ENCODE data around the gene RBM10.

The RBM10 gene

DNA sequence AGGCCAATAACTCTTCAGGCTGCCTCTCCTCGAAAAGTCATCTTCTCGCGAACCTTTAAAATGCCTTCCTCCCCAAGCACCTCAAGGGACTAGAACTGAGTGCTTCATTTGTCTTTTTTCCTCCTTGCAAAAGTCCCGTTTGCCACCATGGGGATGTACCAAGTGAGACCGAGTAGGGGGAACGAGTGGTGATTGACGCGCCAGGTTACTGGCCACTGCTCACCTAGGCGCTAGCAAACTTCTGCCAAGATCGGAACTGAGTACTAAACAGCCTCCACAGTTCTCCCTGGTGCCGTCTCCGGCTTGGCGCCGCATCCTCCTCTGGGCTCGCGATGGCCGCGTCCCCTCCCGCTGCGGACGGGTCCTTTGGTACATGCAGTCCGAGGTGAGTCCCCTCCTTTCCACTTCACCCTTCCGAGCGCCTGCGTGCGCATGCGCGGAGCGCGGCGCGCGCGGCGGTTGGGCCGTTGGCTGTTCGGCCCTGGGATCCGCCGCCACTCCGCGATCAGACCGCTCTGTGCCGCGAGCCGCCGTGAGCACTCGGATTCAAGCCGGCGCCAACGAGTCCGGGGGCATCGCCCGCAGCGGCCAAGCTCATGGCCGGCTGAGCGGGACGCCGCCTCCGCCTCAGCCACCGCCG, 73.4 kb downstream of the RBM10 start, which contains the start of gene CDK16:
TSS of gene CDK16 (plus strand) at position 402 of the 640 bp plus-strand sequence. CDS start 4,877 bp downstream, outside the sequence.
- peak; percentile 88 for DNase-seq (ENCODE audit: low spot score)
- TF ChIP-seq, protein P1, sequence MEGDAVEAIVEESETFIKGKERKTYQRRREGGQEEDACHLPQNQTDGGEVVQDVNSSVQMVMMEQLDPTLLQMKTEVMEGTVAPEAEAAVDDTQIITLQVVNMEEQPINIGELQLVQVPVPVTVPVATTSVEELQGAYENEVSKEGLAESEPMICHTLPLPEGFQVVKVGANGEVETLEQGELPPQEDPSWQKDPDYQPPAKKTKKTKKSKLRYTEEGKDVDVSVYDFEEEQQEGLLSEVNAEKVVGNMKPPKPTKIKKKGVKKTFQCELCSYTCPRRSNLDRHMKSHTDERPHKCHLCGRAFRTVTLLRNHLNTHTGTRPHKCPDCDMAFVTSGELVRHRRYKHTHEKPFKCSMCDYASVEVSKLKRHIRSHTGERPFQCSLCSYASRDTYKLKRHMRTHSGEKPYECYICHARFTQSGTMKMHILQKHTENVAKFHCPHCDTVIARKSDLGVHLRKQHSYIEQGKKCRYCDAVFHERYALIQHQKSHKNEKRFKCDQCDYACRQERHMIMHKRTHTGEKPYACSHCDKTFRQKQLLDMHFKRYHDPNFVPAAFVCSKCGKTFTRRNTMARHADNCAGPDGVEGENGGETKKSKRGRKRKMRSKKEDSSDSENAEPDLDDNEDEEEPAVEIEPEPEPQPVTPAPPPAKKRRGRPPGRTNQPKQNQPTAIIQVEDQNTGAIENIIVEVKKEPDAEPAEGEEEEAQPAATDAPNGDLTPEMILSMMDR (IDR thresholded peaks at IDR 0.05; ENCODE audit: extremely low read depth, missing control alignments) = no peak

DNA sequence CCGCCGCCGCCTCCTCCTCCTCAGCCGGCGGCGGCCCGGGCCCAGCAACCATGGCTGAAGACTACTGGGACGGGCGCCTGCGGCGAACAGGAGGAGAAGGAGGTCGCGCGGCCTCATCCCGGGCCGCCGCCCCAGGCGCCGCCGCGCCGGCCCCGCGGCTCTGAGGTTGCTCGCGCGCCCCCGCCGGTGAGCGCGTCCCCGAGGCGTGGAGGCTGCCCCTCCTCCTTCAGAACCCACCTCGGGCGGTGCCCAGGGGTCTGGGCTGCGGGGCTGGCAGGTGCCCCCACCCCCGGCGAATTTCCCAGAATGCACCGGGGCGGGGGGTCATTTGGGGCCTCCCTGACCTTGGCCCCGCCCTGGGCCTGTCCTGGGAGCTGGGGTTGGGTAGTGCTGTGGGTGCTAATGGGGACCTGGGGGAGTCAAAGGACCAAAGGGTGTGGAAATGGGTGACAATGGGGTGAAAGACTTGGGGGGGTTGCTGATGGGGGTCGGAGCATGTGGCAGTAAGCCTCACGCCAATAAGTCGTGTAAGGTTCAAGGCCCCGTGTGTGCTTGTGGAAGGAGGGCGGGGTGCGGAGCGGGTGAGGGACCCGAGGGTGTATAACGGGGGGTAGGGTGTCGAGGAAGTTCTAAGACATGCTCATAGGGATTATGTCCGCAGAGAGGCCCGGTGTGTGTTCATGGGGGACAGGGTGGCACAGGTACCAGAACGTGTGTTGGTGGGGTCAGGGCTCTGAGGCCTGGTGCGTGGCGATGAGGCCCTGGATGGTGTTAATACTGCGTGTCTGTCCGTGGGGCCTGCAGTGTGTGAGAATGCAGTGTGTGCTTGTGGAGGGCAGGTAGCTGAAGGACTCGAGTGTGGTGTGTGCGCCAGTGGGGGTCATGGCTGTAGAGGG, 74.1 kb downstream of the RBM10 start:
- TF ChIP-seq, protein P1 (IDR thresholded peaks at IDR 0.05; ENCODE audit: extremely low read depth, missing control alignments) = no peak
- peak; percentile 31 for DNase-seq (ENCODE audit: low spot score)

DNA sequence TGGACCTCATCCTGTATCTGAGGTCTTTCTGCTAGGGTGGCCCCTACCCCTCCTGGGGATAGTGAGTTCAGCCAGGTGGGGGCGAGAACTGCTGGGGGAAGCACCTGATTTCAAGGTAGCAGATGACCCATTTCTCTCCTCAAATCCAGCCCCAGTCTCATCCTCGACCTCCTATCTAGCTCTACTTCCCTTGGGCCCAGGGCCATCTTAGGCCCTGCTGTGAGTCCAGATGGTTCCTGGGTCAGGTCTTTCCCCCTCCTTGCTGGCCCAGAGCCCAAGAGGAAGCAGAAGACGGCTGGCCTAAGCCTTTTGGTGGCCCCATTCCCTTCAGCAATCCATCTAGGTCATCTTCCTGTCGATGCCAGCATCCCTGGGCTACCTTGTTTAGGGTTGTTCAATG, 76.7 kb downstream of the RBM10 start:
- TF ChIP-seq, protein P1 (IDR thresholded peaks at IDR 0.05; ENCODE audit: extremely low read depth, missing control alignments) = no peak
- no peak for DNase-seq (ENCODE audit: low spot score)

DNA sequence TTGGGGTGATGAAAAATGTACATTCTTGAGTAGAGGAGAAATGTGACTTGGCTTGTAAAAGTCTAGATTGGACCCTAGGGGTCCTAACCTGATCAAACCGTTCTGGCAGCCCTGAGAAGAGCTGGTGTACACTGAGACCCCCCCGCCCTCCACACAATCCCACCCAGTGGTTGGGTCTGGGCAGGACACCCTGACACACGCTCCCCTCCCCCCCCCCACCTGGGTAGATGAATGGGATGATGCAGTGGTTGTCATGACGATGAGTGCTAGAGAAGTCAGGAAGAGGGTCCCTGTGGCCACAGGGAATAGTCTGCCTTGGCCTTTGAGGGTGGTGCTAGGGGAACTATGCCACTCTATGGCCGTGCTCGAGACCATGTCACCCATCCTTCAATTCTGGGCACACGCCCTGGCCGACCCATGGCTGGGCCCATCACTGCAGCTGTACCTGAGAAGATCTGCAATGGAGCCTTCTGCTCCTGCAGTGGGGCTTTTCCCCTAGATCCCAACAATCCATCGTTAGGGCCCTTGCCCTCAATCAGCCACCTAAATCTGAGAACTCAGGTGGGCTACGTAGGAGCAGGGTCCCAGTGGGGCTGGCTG, 77.8 kb downstream of the RBM10 start:
- DNase-seq (ENCODE audit: low spot score) = no peak
- TF ChIP-seq, protein P1 (IDR thresholded peaks at IDR 0.05; ENCODE audit: extremely low read depth, missing control alignments) = no peak

DNA sequence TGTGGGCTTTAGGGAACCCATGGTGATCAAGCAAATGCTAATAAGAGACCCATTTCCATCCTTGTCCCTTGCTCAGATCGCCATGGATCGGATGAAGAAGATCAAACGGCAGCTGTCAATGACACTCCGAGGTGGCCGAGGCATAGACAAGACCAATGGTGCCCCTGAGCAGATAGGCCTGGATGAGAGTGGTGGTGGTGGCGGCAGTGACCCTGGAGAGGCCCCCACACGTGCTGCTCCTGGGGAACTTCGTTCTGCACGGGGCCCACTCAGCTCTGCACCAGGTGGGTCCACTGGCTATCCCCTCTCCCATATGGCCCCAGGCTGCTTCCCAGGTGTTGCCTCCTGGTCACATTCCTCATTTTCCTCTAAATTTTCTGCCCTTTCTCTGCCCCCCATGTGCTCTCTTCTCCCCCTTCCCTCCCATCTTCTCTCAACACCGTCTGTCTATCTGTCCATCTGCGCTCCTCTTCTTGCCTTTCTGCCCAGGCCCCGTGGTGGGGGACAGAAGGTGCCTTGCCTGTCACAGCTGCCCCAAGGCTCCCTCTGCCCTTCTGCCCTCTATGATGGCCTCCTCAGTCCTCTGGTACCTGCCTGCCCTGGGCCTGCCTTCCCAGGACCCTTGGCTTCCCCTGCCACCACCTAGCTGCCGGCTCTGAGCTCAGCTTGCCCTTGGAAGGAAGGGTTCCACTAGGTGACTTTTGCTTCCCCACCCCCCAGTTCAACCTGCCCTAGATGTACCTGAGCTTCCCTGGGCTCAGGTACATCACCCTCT, 78.6 kb downstream of the RBM10 start:
- no peak for DNase-seq (ENCODE audit: low spot score)
- TF ChIP-seq, protein P1 (IDR thresholded peaks at IDR 0.05; ENCODE audit: extremely low read depth, missing control alignments) = no peak

DNA sequence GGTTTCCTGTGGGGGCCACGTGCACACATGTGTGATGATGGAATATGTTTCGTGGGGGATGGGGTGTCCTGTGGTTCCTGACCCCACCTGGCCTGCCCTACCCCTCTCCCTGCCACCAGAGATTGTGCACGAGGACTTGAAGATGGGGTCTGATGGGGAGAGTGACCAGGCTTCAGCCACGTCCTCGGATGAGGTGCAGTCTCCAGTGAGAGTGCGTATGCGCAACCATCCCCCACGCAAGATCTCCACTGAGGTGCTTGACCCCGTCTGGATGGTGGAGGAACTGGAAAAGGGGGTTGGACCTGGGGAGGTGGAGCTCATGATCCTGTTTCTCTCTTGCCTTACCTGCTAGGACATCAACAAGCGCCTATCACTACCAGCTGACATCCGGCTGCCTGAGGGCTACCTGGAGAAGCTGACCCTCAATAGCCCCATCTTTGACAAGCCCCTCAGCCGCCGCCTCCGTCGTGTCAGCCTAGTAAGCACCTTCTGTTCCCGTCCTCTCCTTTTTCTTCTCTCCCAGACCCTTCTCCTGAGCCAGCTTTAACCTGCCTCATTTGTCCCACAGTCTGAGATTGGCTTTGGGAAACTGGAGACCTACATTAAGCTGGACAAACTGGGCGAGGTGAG, 79.4 kb downstream of the RBM10 start:
- TF ChIP-seq, protein P1 (IDR thresholded peaks at IDR 0.05; ENCODE audit: extremely low read depth, missing control alignments) = no peak
- DNase-seq (ENCODE audit: low spot score) = no peak

Measured in GM20000 (cell line).